H1 (cell line): ENCODE results near the gene DEPDC4. TPM values are rescaled to one million over a fixed set of nuclear protein-coding genes. Genes with fewer than 3 reads are reported as not detected.

Source experiments
- CTCF ChIA-PET: fragments of 300-600 bp; sonication (Branson Sonifier 250); formaldehyde crosslinking; loops from one replicate; lab custom pipeline; 2021; ENCODE audit not compliant: partially characterized antibody; lab: Charles Lee
- POLR2A ChIA-PET: fragments of 300-600 bp; sonication (Branson Sonifier 250); formaldehyde crosslinking; loops from one replicate; lab custom pipeline; 2021; ENCODE audit warnings: inconsistent platforms; ENCODE audit not compliant: partially characterized antibody; lab: Charles Lee
- DNase-seq, 2 experiments: peaks; one replicate each; pipeline versions ENCODE4 v3.0.0 to v3.0.0-alpha.2; 2010 to 2022; ENCODE audit warnings: low spot score in 2 of 2, low read depth in 1 of 2, mixed read lengths in 1 of 2
- FAIRE-seq: peaks from 2 replicates; lab custom pipeline; 2011; peaks lifted over from hg19 to GRCh38; lab: Jason Lieb, UNC
- H2AFZ ChIP-seq: 2 replicates; pipeline ENCODE4 v1.8.1; 2012; ENCODE audit warnings: low read length, inconsistent platforms
- H2AK5ac ChIP-seq: 2 replicates; pipeline ENCODE4 v1.6.1; 2013; ENCODE audit warnings: low read depth, low read length
- H2BK120ac ChIP-seq: replicated peaks from 2 replicates; pipeline ENCODE3; 2013; ENCODE audit warnings: low read depth, low read length, inconsistent platforms
- H2BK12ac ChIP-seq: 2 replicates; pipeline ENCODE4 v1.6.1; 2013; ENCODE audit warnings: low read depth, low read length
- H2BK15ac ChIP-seq: 2 replicates; pipeline ENCODE4 v1.6.1; 2013; ENCODE audit warnings: low read length
- H2BK20ac ChIP-seq: 2 replicates; pipeline ENCODE4 v1.6.1; 2013; ENCODE audit warnings: low read length
- H2BK5ac ChIP-seq: 2 replicates; pipeline ENCODE4 v1.6.1; 2013; ENCODE audit warnings: low read depth, low read length
- H3K14ac ChIP-seq: 2 replicates; pipeline ENCODE4 v1.6.1; 2013; ENCODE audit warnings: inconsistent platforms; ENCODE audit not compliant: insufficient read length
- H3K18ac ChIP-seq: 2 replicates; pipeline ENCODE4 v1.6.1; 2013; ENCODE audit warnings: low read length; ENCODE audit errors: extremely low read depth
- H3K23ac ChIP-seq: 2 replicates; pipeline ENCODE4 v1.6.1; 2013; ENCODE audit warnings: inconsistent platforms; ENCODE audit not compliant: insufficient read length
- H3K23me2 ChIP-seq: 2 replicates; pipeline ENCODE4 v1.6.1; 2013; ENCODE audit warnings: low read depth, low read length
- H3K27ac ChIP-seq: 2 replicates; pipeline ENCODE4 v1.6.1; 2011; ENCODE audit warnings: low read depth, low read length, inconsistent platforms
- H3K27me3 ChIP-seq, 4 experiments: replicated peaks in 1 of 4; 1 replicate in 1 of 4; 2 replicates in 3 of 4; pipeline versions ENCODE4 v1.6.1 to v1.8.1; 2011 to 2013; ENCODE audit warnings: low read length in 3 of 4, mild to moderate bottlenecking in 3 of 4, inconsistent platforms in 2 of 4, mixed read lengths in 2 of 4, moderate library complexity in 1 of 4; ENCODE audit not compliant: control insufficient read depth in 3 of 4, insufficient read depth in 3 of 4; ENCODE audit errors: extremely low read depth in 1 of 4
- H3K36me3 ChIP-seq, 4 experiments: 2 replicates each; pipeline versions ENCODE4 v1.6.1 to v1.8.1; 2011 to 2013; ENCODE audit warnings: mild to moderate bottlenecking in 4 of 4, low read length in 3 of 4, moderate library complexity in 2 of 4, control low read depth in 1 of 4, inconsistent platforms in 1 of 4; ENCODE audit not compliant: insufficient read depth in 4 of 4, control insufficient read depth in 2 of 4
- H3K4ac ChIP-seq: replicated peaks from 2 replicates; pipeline ENCODE3; 2013; ENCODE audit warnings: low read length, low read depth, mixed read lengths, inconsistent platforms; ENCODE audit not compliant: insufficient read length
- H3K4me1 ChIP-seq, 4 experiments: replicated peaks in 1 of 4; 1 replicate in 1 of 4; 2 replicates in 3 of 4; pipeline versions ENCODE4 v1.6.1 to v1.8.1; 2011 to 2013; ENCODE audit warnings: low read length in 3 of 4, inconsistent platforms in 2 of 4, mixed read lengths in 1 of 4; ENCODE audit not compliant: insufficient read depth in 4 of 4, control insufficient read depth in 3 of 4
- H3K4me2 ChIP-seq, 2 experiments: 2 replicates each; pipeline versions ENCODE4 v1.6.1 to v1.8.1; 2011 to 2013; ENCODE audit warnings: low read depth in 2 of 2, low read length in 2 of 2, control low read depth in 1 of 2, inconsistent platforms in 1 of 2, mild to moderate bottlenecking in 1 of 2; ENCODE audit not compliant: insufficient read depth in 1 of 2
- H3K4me3 ChIP-seq, 4 experiments: fragments of 200-600, 300-600 bp in 1 of 4; sonication (generic), shearing (Covaris generic), sonication (Bioruptor Twin) in 1 of 4; 2 replicates each; pipeline versions ENCODE4 v1.5.1 to v1.8.1; 2011 to 2016; ENCODE audit warnings: low read length in 4 of 4, low read depth in 3 of 4, control low read depth in 2 of 4, inconsistent platforms in 2 of 4, mild to moderate bottlenecking in 2 of 4, mixed read lengths in 1 of 4, moderate library complexity in 1 of 4; ENCODE audit not compliant: insufficient read depth in 2 of 4; ENCODE audit errors: extremely low read depth in 1 of 4
- H3K56ac ChIP-seq: replicated peaks from 2 replicates; pipeline ENCODE3; 2013; ENCODE audit warnings: low read depth, mild to moderate bottlenecking, mixed read lengths, low read length, inconsistent platforms; ENCODE audit not compliant: insufficient read length
- H3K79me1 ChIP-seq: 2 replicates; pipeline ENCODE4 v1.6.1; 2013; ENCODE audit warnings: low read depth, low read length, control low read depth
- H3K79me2 ChIP-seq, 2 experiments: 2 replicates each; pipeline versions ENCODE4 v1.6.1 to v1.8.1; 2012 to 2013; ENCODE audit warnings: low read length in 2 of 2, mild to moderate bottlenecking in 2 of 2, inconsistent platforms in 1 of 2; ENCODE audit not compliant: insufficient read depth in 2 of 2, control insufficient read depth in 1 of 2
- H3K9ac ChIP-seq, 4 experiments: replicated peaks in 1 of 4; 1 replicate in 1 of 4; 2 replicates in 3 of 4; pipeline versions ENCODE4 v1.6.1 to v1.8.1; 2011 to 2013; ENCODE audit warnings: low read depth in 3 of 4, low read length in 3 of 4, control low read depth in 2 of 4, mild to moderate bottlenecking in 2 of 4, moderate library complexity in 2 of 4, inconsistent platforms in 1 of 4; ENCODE audit errors: extremely low read depth in 1 of 4
- H3K9me3 ChIP-seq, 2 experiments: 2 replicates each; pipeline versions ENCODE4 v1.6.1 to v1.8.1; 2012 to 2013; ENCODE audit warnings: mild to moderate bottlenecking in 2 of 2, moderate library complexity in 2 of 2, control low read depth in 1 of 2, inconsistent platforms in 1 of 2, low read depth in 1 of 2, low read length in 1 of 2, mixed read lengths in 1 of 2; ENCODE audit not compliant: insufficient read depth in 2 of 2
- H4K20me1 ChIP-seq, 2 experiments: replicated peaks in 1 of 2; 2 replicates each; pipeline versions ENCODE3 to v1.8.1; 2011 to 2013; ENCODE audit warnings: inconsistent platforms in 2 of 2, low read length in 2 of 2, mild to moderate bottlenecking in 1 of 2; ENCODE audit not compliant: insufficient read depth in 2 of 2, control insufficient read depth in 1 of 2
- H4K5ac ChIP-seq: 2 replicates; pipeline ENCODE4 v1.6.1; 2013; ENCODE audit warnings: low read length, low read depth, mixed read lengths, inconsistent platforms; ENCODE audit not compliant: insufficient read length
- H4K8ac ChIP-seq: 2 replicates; pipeline ENCODE4 v1.8.0; 2013; ENCODE audit warnings: mild to moderate bottlenecking, moderate library complexity, low read length, inconsistent platforms; ENCODE audit not compliant: insufficient read depth; ENCODE audit errors: extremely low read depth
- H4K91ac ChIP-seq: replicated peaks from 2 replicates; pipeline ENCODE3; 2013; ENCODE audit warnings: low read length, mixed read lengths, inconsistent platforms; ENCODE audit not compliant: insufficient read length
- CHD1 ChIP-seq: IDR thresholded peaks from 2 replicates; pipeline ENCODE4 v1.6.1; 2012; ENCODE audit warnings: low read depth, low read length, improper control_type of control experiment
- SP1 ChIP-seq: IDR thresholded peaks from 2 replicates; pipeline ENCODE4 v1.6.1; 2011; ENCODE audit warnings: low read depth, low read length
- WGBS, 2 experiments: shearing (Covaris generic) in 1 of 2; methylation state at CpG; one replicate each; pipeline versions ENCODE4 v1.1.6 to v1.1.7; 2013 to 2015; ENCODE audit warnings: low lambda C conversion rate in 2 of 2, mixed read lengths in 2 of 2, inconsistent platforms in 1 of 2, low coverage in 1 of 2, missing lambda C conversion rate in 1 of 2; ENCODE audit not compliant: insufficient replicate concordance in 2 of 2, insufficient coverage in 1 of 2, insufficient read length in 1 of 2; ENCODE audit errors: extremely low coverage in 1 of 2, missing lambda C conversion rate in 1 of 2; 5-methylcytosine and 5-hydroxymethylcytosine counted together
- polyA plus RNA-seq, 7 experiments: library from polyadenylated mRNA; depleted of rRNA in 3 of 7; stranded (reverse) in 5 of 7; unstranded in 2 of 7; fragments of >200 nt in 5 of 7; fragments of 200-250 nt in 2 of 7; gene quantifications; 1 replicate in 5 of 7; 2 replicates in 1 of 7; 4 replicates in 1 of 7; pipeline versions ENCODE4 v1.2.1 to v1.2.3, GENCODE V29; 2011 to 2013; ENCODE audit warnings: missing spikeins in 2 of 7, mixed read lengths in 2 of 7
- total RNA-seq: library from RNA; stranded (reverse); fragmentation: NEBNext Ultra II Directional; extraction: Animal tissue kit (Norgen Biotek cat#: 25700); gene quantifications from 2 replicates; pipeline ENCODE4 v1.2.1, GENCODE V29; 2021

The DEPDC4 gene
- total and polyA plus RNA-seq, 2 of the 8 experiments (the other 6 are each of a cell fraction or from before 2014, with no cell fraction given), result 0.80 to 3.8 TPM

- POLR2A ChIA-PET, result interaction anchor here (0.8 to 1.9 kb wide), 8 partner anchors 12 to 122 kb away, joined by 3 to 11 read pairs (median 3); no protein-coding TSS in a partner anchor
- DNase-seq, result no peak
- Histone ChIP-seq H3K23ac (no peak overlapping the region), H2BK120ac (no peak overlapping the region), H3K9me3 (no peaks in the 10 kb centered on the region), H2BK20ac (no peak overlapping the region), H2AFZ (peak overlapping the region; percentile 99), H3K14ac (no peak overlapping the region), H3K36me3 (no peaks in the 10 kb centered on the region), H3K18ac (peak overlapping the region; percentile 41), H3K56ac (no peak overlapping the region), H4K20me1 (peaks cover 0 to 5% of the 10 kb centered on the region in 2 experiments), H3K23me2 (0 out of 2 replicates have a peak, but pooled peaks cover 4% of the 10 kb centered on the region), H2BK5ac (peak overlapping the region; percentile 95), H3K27me3 (no peaks in the 10 kb centered on the region), H3K4me1 (peaks cover 0 to 9% (median 3%) of the 10 kb centered on the region in 4 experiments; a peak in 3 of 7 replicates), H3K4me2 (peak overlapping the region; percentile 73 to 79), H3K79me1 (no peaks in the 10 kb centered on the region), H4K5ac (peak overlapping the region; percentile 17), H2BK12ac (no peak overlapping the region; the same call in 1 of the 2 replicates), H3K27ac (peak overlapping the region; percentile 74; the same call in 1 of the 2 replicates), H3K4me3 (peak overlapping the region; percentile 77 to 94 (median 84)), H4K8ac (no peak overlapping the region), H2BK15ac (no peak overlapping the region), H3K9ac (peak overlapping the region; percentile 36 to 75 (median 52); a peak in 6 of 7 replicates), H3K4ac (no peak overlapping the region), H4K91ac (no peak overlapping the region), H2AK5ac (no peak overlapping the region), H3K79me2 (peaks cover 0 to 39% of the 10 kb centered on the region in 2 experiments; a peak in 3 of 4 replicates)
- WGBS, 2 experiments, result 1% methylated on average over 6 of the region's 6 CpGs; no CpG with 5 or more reads in 1 of the 2 experiments
- FAIRE-seq, result no peak
- TF ChIP-seq SP1, result peak; percentile 24; the same call in 1 of the 2 replicates
- TF ChIP-seq CHD1, result no peak
- CTCF ChIA-PET, result interaction anchor here (0.8 to 1.6 kb wide), 3 partner anchors 13 to 288 kb away, joined by 3 to 6 read pairs (median 3); no protein-coding TSS in a partner anchor
Measured at GRCh38 chr12:100266585-100266834, 369 bp downstream of the DEPDC4 start.
